BJ (cell line): ENCODE measurements around the gene OOSP1. TPM values are rescaled to one million over a fixed set of nuclear protein-coding genes. Genes with fewer than 3 reads are reported as not detected.

Experiments
- CTCF ChIA-PET: fragments of 350-600 bp; formaldehyde crosslinking; extraction: SDS; loops from one replicate; lab custom pipeline; 2021; ENCODE audit warnings: antibody characterized with exemption, inconsistent platforms; lab: Yijun Ruan, JAX
- POLR2A ChIA-PET: fragments of 300-600 bp; sonication (Branson Sonifier 250); formaldehyde crosslinking; extraction: SDS; loops from one replicate; lab custom pipeline; 2021; ENCODE audit warnings: antibody characterized with exemption; lab: Charles Lee
- DNase-seq: peaks from one replicate; pipeline ENCODE4 v3.0.0-alpha.2; 2011; ENCODE audit warnings: low read depth
- H3K27me3 ChIP-seq: 2 replicates; pipeline ENCODE4 v1.6.0; 2011; ENCODE audit warnings: low read length; ENCODE audit not compliant: control insufficient read depth, insufficient read depth
- H3K36me3 ChIP-seq: 2 replicates; pipeline ENCODE4 v1.5.1; 2011; ENCODE audit warnings: low read length; ENCODE audit not compliant: control insufficient read depth, insufficient read depth
- H3K4me3 ChIP-seq: 2 replicates; pipeline ENCODE4 v1.5.1; 2011; ENCODE audit warnings: low read depth, mild to moderate bottlenecking, control low read depth, low read length
- polyA plus RNA-seq: library from polyadenylated mRNA; depleted of rRNA; stranded (reverse); fragments of >200 nt; gene quantifications from 2 replicates; pipeline ENCODE4 v1.2.3, GENCODE V29; 2011
- TF ChIP-seq, protein P1 (sequence below): IDR thresholded peaks from 2 replicates; pipeline ENCODE4 v1.5.1; 2011; ENCODE audit warnings: low read depth, mild to moderate bottlenecking, control low read depth, inconsistent platforms, low read length, moderate library complexity; ENCODE audit not compliant: insufficient read depth

Gene OOSP1
- polyA plus RNA-seq, 1 experiment, result not detected

- H3K4me3 ChIP-seq, result no peak overlapping the region
- POLR2A ChIA-PET, result no interaction called here
These were observed 19.1 kb upstream of the OOSP1 start for GRCh38 chr11:59918987-59919589.

DNA sequence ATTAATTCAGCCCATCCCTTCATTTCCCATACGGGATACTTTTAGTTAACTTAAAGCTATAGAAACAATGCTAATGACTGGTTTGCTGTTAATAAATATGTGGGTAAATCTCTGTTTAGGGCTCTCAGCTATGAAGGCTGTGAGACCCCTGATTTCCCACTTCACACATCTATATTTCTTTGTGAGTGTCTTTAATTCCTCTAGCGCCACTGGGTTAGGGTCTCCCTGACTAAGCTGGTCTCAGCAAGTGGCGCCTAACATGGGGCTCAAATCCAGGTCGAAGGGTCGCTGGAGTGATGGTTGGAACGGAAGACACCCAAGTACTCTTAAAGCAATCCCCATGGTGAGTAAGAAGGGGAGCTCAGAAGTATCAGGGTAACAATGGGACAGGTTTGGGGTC is 14.4 kb upstream of the OOSP1 start:
- ChIA-PET CTCF (interaction anchor here (0.5 to 0.9 kb wide), 2 partner anchors 735 to 802 kb away, joined by 3 read pairs; no protein-coding TSS in a partner anchor), POLR2A (no interaction called here)
- Histone ChIP-seq H3K27me3 (no peaks in the 10 kb centered on the region), H3K4me3 (no peak overlapping the region), H3K36me3 (no peaks in the 10 kb centered on the region)
- TF ChIP-seq, protein P1, sequence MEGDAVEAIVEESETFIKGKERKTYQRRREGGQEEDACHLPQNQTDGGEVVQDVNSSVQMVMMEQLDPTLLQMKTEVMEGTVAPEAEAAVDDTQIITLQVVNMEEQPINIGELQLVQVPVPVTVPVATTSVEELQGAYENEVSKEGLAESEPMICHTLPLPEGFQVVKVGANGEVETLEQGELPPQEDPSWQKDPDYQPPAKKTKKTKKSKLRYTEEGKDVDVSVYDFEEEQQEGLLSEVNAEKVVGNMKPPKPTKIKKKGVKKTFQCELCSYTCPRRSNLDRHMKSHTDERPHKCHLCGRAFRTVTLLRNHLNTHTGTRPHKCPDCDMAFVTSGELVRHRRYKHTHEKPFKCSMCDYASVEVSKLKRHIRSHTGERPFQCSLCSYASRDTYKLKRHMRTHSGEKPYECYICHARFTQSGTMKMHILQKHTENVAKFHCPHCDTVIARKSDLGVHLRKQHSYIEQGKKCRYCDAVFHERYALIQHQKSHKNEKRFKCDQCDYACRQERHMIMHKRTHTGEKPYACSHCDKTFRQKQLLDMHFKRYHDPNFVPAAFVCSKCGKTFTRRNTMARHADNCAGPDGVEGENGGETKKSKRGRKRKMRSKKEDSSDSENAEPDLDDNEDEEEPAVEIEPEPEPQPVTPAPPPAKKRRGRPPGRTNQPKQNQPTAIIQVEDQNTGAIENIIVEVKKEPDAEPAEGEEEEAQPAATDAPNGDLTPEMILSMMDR, result no peak
- DNase-seq, result no peak

More at GRCh38 chr11:59918987-59919589, 19.1 kb upstream of the OOSP1 start:
- TF ChIP-seq, protein P1, result peak; percentile 46
- Histone ChIP-seq H3K36me3 (no peaks in the 10 kb centered on the region), H3K27me3 (no peaks in the 10 kb centered on the region)
- DNase-seq, result no peak
- CTCF ChIA-PET, result interaction anchor here (0.7 to 1.1 kb wide), 4 partner anchors 12 to 188 kb away, joined by 3 to 5 read pairs (median 4); no protein-coding TSS in a partner anchor

GRCh38 chr11:59931688-59932087 is 6.5 kb upstream of the OOSP1 start:
- no peaks in the 10 kb centered on the region for H3K36me3 ChIP-seq
- TF ChIP-seq, protein P1, result no peak
- CTCF ChIA-PET, result interaction anchor here (1.6 kb wide), 1 partner anchor 13 kb away, joined by 5 read pairs; no protein-coding TSS in a partner anchor
- no peak for DNase-seq
- H3K27me3 ChIP-seq, result no peaks in the 10 kb centered on the region
- POLR2A ChIA-PET, result no interaction called here
- no peak overlapping the region for H3K4me3 ChIP-seq

- H3K27me3 ChIP-seq, result no peaks in the 10 kb centered on the region
- TF ChIP-seq, protein P1, result no peak
- POLR2A ChIA-PET, result no interaction called here
- CTCF ChIA-PET, result no interaction called here
- H3K36me3 ChIP-seq, result no peaks in the 10 kb centered on the region
- DNase-seq, result no peak
- H3K4me3 ChIP-seq, result no peak overlapping the region
These were observed 486 bp downstream of the OOSP1 start for GRCh38 chr11:59938718-59939117.

DNA sequence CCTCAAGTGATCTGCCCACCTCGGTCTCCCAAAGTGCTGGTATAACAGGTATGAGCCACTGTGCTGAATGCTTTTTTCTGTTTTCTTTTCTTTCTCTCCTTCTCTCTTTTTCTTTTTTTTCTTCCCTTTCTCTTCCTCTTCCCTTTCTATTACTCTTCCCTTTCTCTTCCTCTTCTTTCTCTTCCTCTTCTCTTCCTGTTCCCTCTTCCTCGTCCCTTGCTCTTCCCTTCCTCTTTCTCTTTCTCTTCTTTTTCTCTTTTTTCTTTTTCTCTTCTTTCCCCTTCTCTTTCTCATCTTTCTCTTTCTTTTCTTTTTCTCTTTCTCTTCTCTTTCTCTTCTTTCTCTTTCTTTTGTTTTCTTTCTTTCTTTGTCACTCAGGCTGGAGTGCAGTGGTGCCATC is 1.2 kb downstream of the OOSP1 start:
- TF ChIP-seq, protein P1, result no peak
- POLR2A ChIA-PET, result no interaction called here
- Histone ChIP-seq H3K27me3 (no peaks in the 10 kb centered on the region), H3K36me3 (no peaks in the 10 kb centered on the region), H3K4me3 (no peak overlapping the region)
- DNase-seq, result no peak
- CTCF ChIA-PET, result no interaction called here
